SK-N-SH (cell line): Measurements from ENCODE around the gene SLC9A7. TPM values are rescaled to one million over a fixed set of nuclear protein-coding genes. Genes with fewer than 3 reads are reported as not detected.

Experiments used
- CTCF ChIA-PET: fragments of 300-600, 350-600 bp; formaldehyde crosslinking; extraction: SDS; loops from one replicate; lab custom pipeline; 2021; lab: Yijun Ruan, JAX
- POLR2A ChIA-PET: fragments of 350-600 bp; sonication (Branson Sonifier 250); formaldehyde crosslinking; extraction: SDS; loops from one replicate; lab custom pipeline; 2020; ENCODE audit warnings: antibody characterized with exemption, inconsistent platforms; lab: Yijun Ruan, JAX
- DNase-seq: peaks from one replicate; pipeline ENCODE4 v3.0.0; 2012
- H2AFZ ChIP-seq: fragments of 200-600 bp; sonication (generic); 2 replicates; pipeline ENCODE4 v1.8.1; 2016; ENCODE audit warnings: antibody characterized with exemption, mild to moderate bottlenecking, low read depth
- H3F3A ChIP-seq: fragments of 200-600 bp; sonication (generic); replicated peaks from 2 replicates; pipeline ENCODE3; 2016; ENCODE audit warnings: antibody characterized with exemption, mild to moderate bottlenecking; ENCODE audit not compliant: insufficient read depth
- H3K27ac ChIP-seq, 2 experiments: fragments of 200-500 bp in 1 of 2; fragments of 200-600 bp in 1 of 2; sonication (Bioruptor generic) in 1 of 2; sonication (generic), shearing (Covaris generic) in 1 of 2; 2 replicates each; pipeline versions ENCODE4 v1.5.1 to v1.6.1; 2014 to 2016; ENCODE audit warnings: low read depth in 2 of 2, inconsistent platforms in 1 of 2, low read length in 1 of 2, mild to moderate bottlenecking in 1 of 2, mixed read lengths in 1 of 2
- H3K27me3 ChIP-seq: fragments of 200-600 bp; sonication (generic), shearing (Covaris generic); 2 replicates; pipeline ENCODE4 v1.6.1; 2016; ENCODE audit warnings: mixed run types; ENCODE audit not compliant: insufficient read depth
- H3K36me3 ChIP-seq, 2 experiments: fragments of 200-500 bp in 1 of 2; fragments of 200-600 bp in 1 of 2; sonication (Bioruptor generic) in 1 of 2; sonication (generic) in 1 of 2; replicated peaks in 1 of 2; 2 replicates each; pipeline versions ENCODE3 to v1.5.1; 2014 to 2016; ENCODE audit warnings: low read length in 1 of 2, mild to moderate bottlenecking in 1 of 2; ENCODE audit not compliant: insufficient read depth in 2 of 2, control insufficient read depth in 1 of 2
- H3K4me1 ChIP-seq, 2 experiments: fragments of 200-500 bp in 1 of 2; fragments of 200-600 bp in 1 of 2; sonication (Bioruptor generic) in 1 of 2; sonication (generic), shearing (Covaris generic) in 1 of 2; 2 replicates each; pipeline versions ENCODE4 v1.5.1 to v1.6.1; 2014 to 2016; ENCODE audit warnings: low read depth in 1 of 2, low read length in 1 of 2, mixed run types in 1 of 2; ENCODE audit not compliant: insufficient read depth in 2 of 2, control insufficient read depth in 1 of 2
- H3K4me2 ChIP-seq: fragments of 200-600 bp; sonication (generic), shearing (Covaris generic); 2 replicates; pipeline ENCODE4 v1.6.1; 2017; ENCODE audit warnings: mixed run types
- H3K4me3 ChIP-seq, 2 experiments: fragments of 200-500 bp in 1 of 2; fragments of 200-600 bp in 1 of 2; sonication (Bioruptor generic) in 1 of 2; sonication (generic), shearing (Covaris generic) in 1 of 2; 2 replicates each; pipeline versions ENCODE4 v1.5.1 to v1.8.1; 2014 to 2016; ENCODE audit warnings: low read depth in 2 of 2, inconsistent platforms in 1 of 2, low read length in 1 of 2, mild to moderate bottlenecking in 1 of 2, mixed read lengths in 1 of 2, moderate library complexity in 1 of 2
- H3K79me2 ChIP-seq: fragments of 200-600 bp; sonication (generic); 2 replicates; pipeline ENCODE4 v1.8.1; 2017; ENCODE audit warnings: mild to moderate bottlenecking; ENCODE audit not compliant: insufficient read depth
- H3K9ac ChIP-seq: fragments of 200-600 bp; sonication (generic); 2 replicates; pipeline ENCODE4 v1.6.1; 2017; ENCODE audit warnings: mixed run types
- H3K9me2 ChIP-seq: fragments of 200-600 bp; sonication (generic); 2 replicates; pipeline ENCODE4 v1.6.1; 2017; ENCODE audit warnings: mixed run types
- H3K9me3 ChIP-seq: fragments of 200-600 bp; sonication (generic); 2 replicates; pipeline ENCODE4 v1.6.1; 2017; ENCODE audit warnings: mixed run types, mild to moderate bottlenecking, moderate library complexity
- H4K20me1 ChIP-seq: fragments of 200-600 bp; sonication (generic); 2 replicates; pipeline ENCODE4 v1.6.1; 2017; ENCODE audit warnings: mild to moderate bottlenecking, mixed run types; ENCODE audit not compliant: insufficient read depth
- CHD2 ChIP-seq: fragments of 150-350 bp; IDR thresholded peaks from 2 replicates; pipeline ENCODE4 v1.6.1; 2018; ENCODE audit warnings: low read length; ENCODE audit not compliant: partially characterized antibody
- CTCF ChIP-seq: fragments of 200-600 bp; sonication (generic); IDR thresholded peaks from 2 replicates; pipeline ENCODE4 v1.6.1; 2017; ENCODE audit warnings: antibody characterized with exemption, mild to moderate bottlenecking, moderate library complexity
- ELF1 ChIP-seq: IDR thresholded peaks from 2 replicates; pipeline ENCODE4 v1.4.0; 2012
- EP300 ChIP-seq, 2 experiments: IDR thresholded peaks; 2 replicates each; pipeline versions ENCODE4 v1.4.0 to v1.6.1; 2012; ENCODE audit warnings: borderline replicate concordance in 1 of 2, low read depth in 1 of 2, low read length in 1 of 2
- EZH2phosphoT487 ChIP-seq: fragments of 200-600 bp; sonication (generic); IDR thresholded peaks from 2 replicates; pipeline ENCODE4 v1.6.1; 2017; ENCODE audit warnings: low read depth, mixed run types, mild to moderate bottlenecking, antibody characterized with exemption, moderate library complexity, borderline replicate concordance
- FOSL2 ChIP-seq: IDR thresholded peaks from 2 replicates; pipeline ENCODE4 v1.4.0; 2012; ENCODE audit warnings: low read depth, mild to moderate bottlenecking, moderate library complexity, borderline replicate concordance
- GABPA ChIP-seq: IDR thresholded peaks from 2 replicates; pipeline ENCODE4 v1.4.0; 2012; ENCODE audit warnings: low read depth, mild to moderate bottlenecking
- GATA2 ChIP-seq: sonication (generic); formaldehyde crosslinking; IDR thresholded peaks from 2 replicates; pipeline ENCODE4 v1.5.0; 2020; ENCODE audit warnings: mild to moderate bottlenecking, missing genetic modification reagents
- MAX ChIP-seq: IDR thresholded peaks from 2 replicates; pipeline ENCODE4 v1.4.0; 2012; ENCODE audit warnings: low read depth
- MEF2A ChIP-seq: IDR thresholded peaks from 2 replicates; pipeline ENCODE4 v1.4.0; 2012; ENCODE audit warnings: low read depth, borderline replicate concordance
- PBX3 ChIP-seq: IDR thresholded peaks from 2 replicates; pipeline ENCODE4; 2012
- RFX5 ChIP-seq: IDR thresholded peaks from 2 replicates; pipeline ENCODE4 v1.6.1; 2012; ENCODE audit warnings: mild to moderate bottlenecking, improper control_type of control experiment, low read length
- SMC3 ChIP-seq: IDR thresholded peaks from 2 replicates; pipeline ENCODE4 v1.6.1; 2012; ENCODE audit warnings: low read depth, low read length, improper control_type of control experiment
- USF2 ChIP-seq: fragments of 150-350 bp; IDR thresholded peaks from 2 replicates; pipeline ENCODE4 v1.6.1; 2017; ENCODE audit warnings: antibody characterized with exemption, low read length, low read depth, borderline replicate concordance
- YY1 ChIP-seq: IDR thresholded peaks from 2 replicates; pipeline ENCODE4 v1.4.0; 2012; ENCODE audit warnings: low read depth, mild to moderate bottlenecking
- ZBTB33 ChIP-seq: IDR thresholded peaks from 2 replicates; pipeline ENCODE4 v1.4.0; 2012; ENCODE audit warnings: low read depth, borderline replicate concordance
- WGBS: methylation state at CpG from one replicate; pipeline ENCODE4 v1.1.6; 2017; ENCODE audit warnings: low lambda C conversion rate; 5-methylcytosine and 5-hydroxymethylcytosine counted together
- polyA plus RNA-seq, 3 experiments: library from polyadenylated mRNA; depleted of rRNA; stranded (reverse); fragments of >200 nt; gene quantifications; 2 replicates each; pipeline ENCODE4 v1.2.3, GENCODE V29; 2012

Gene SLC9A7
- polyA plus RNA-seq, 1 of the 3 experiments (the other 2 are of a cell fraction), result 10.5 TPM

GRCh38 chrX:46574774-46575381 lies 184.0 kb downstream of the SLC9A7 start:
- Histone ChIP-seq H3K9me2 (no peaks in the 10 kb centered on the region), H3K27ac (no peak overlapping the region), H2AFZ (0 out of 2 replicates have a peak overlapping the region, but pooled peaks have one; percentile 35), H3K27me3 (peaks cover 8% of the 10 kb centered on the region), H3K36me3 (peaks cover 0 to 3% of the 10 kb centered on the region in 2 experiments), H4K20me1 (no peaks in the 10 kb centered on the region), H3K9ac (no peak overlapping the region; the same call in 1 of the 2 replicates), H3K4me2 (peak overlapping the region; percentile 82), H3K9me3 (no peaks in the 10 kb centered on the region), H3K79me2 (peaks cover 16% of the 10 kb centered on the region; the same call in 1 of the 2 replicates), H3K4me3 (peak overlapping the region; percentile 56 to 58), H3F3A (peaks cover 4% of the 10 kb centered on the region), H3K4me1 (peaks cover 0 to 2% of the 10 kb centered on the region in 2 experiments; a peak in 1 of 4 replicates)
- 62% methylated on average over 33 of the region's 90 CpGs for WGBS
- DNase-seq, result peak; percentile 41
- TF ChIP-seq RFX5 (no peak), YY1 (no peak), MEF2A (no peak), PBX3 (no peak), ELF1 (no peak), GABPA (no peak), EZH2phosphoT487 (no peak), SMC3 (no peak), USF2 (no peak), FOSL2 (no peak), GATA2 (no peak)
- POLR2A ChIA-PET, result no interaction called here
- CTCF ChIA-PET, result interaction anchor here (1.1 kb wide), 1 partner anchor 67 kb away, joined by 3 read pairs; no protein-coding TSS in a partner anchor

- Histone ChIP-seq H3K4me3 (peak overlapping the region; percentile 56 to 58), H3K4me1 (peaks cover 0 to 5% of the 10 kb centered on the region in 2 experiments; a peak in 1 of 4 replicates)
- TF ChIP-seq MAX (peak; percentile 50), ZBTB33 (peak; percentile 92), CHD2 (peak; percentile 97), CTCF (no peak), YY1 (no peak), EP300 (IDR thresholded peaks at IDR 0.05; ENCODE audit: borderline replicate concordance in 1 of 2, low read depth in 1 of 2, low read length in 1 of 2) (no peak)
- TF ChIP-seq, all 33 proteins: peak for 3
- Histone ChIP-seq H3K27me3 (peaks cover 8% of the 10 kb centered on the region), H3K9me3 (no peaks in the 10 kb centered on the region), H4K20me1 (no peaks in the 10 kb centered on the region), H3K36me3 (peaks cover 0 to 3% of the 10 kb centered on the region in 2 experiments), H3K9ac (peak overlapping the region; percentile 61; the same call in 1 of the 2 replicates), H2AFZ (peak overlapping the region; percentile 75), H3K4me2 (peak overlapping the region; percentile 82), H3F3A (peaks cover 4% of the 10 kb centered on the region), H3K79me2 (peaks cover 8% of the 10 kb centered on the region; the same call in 1 of the 2 replicates), H3K27ac (peak overlapping the region; percentile 31 to 59; a peak in 2 of 4 replicates), H3K9me2 (no peaks in the 10 kb centered on the region)
- ChIA-PET CTCF (interaction anchor here (1.1 kb wide), 1 partner anchor 68 kb away, joined by 3 read pairs; no protein-coding TSS in a partner anchor), POLR2A (no interaction called here)
- DNase-seq, result peak; percentile 58
- WGBS, result 42% methylated on average over 24 of the region's 107 CpGs
Measured at GRCh38 chrX:46573892-46574773, 184.8 kb downstream of the SLC9A7 start.
